Suprapubic skin (tissue), 4 donors: ENCODE data around the gene BCAM. TPM values are rescaled to one million over a fixed set of nuclear protein-coding genes. Genes with fewer than 3 reads are reported as not detected.

Experiments
- DNase-seq, 2 donors: peaks; one replicate each; pipeline ENCODE4 v3.0.0-alpha.2; 2019; ENCODE audit warnings: low spot score in 2 of 2
- H3K27ac ChIP-seq: fragments of 200-600 bp; sonication (generic); one replicate; pipeline ENCODE4 v1.5.1; 2019
- H3K27me3 ChIP-seq: fragments of 200-600 bp; sonication (generic); one replicate; pipeline ENCODE4 v1.5.1; 2019
- H3K36me3 ChIP-seq: fragments of 200-600 bp; sonication (generic); one replicate; pipeline ENCODE4 v1.5.1; 2019
- H3K4me1 ChIP-seq: fragments of 200-600 bp; sonication (generic); one replicate; pipeline ENCODE4 v1.5.1; 2019
- H3K4me3 ChIP-seq: fragments of 200-600 bp; sonication (generic); one replicate; pipeline ENCODE4 v1.5.1; 2019; ENCODE audit warnings: mild to moderate bottlenecking
- H3K9me3 ChIP-seq: fragments of 200-600 bp; sonication (generic); one replicate; pipeline ENCODE4 v1.5.1; 2019
- CTCF ChIP-seq, 2 donors: fragments of 200-600 bp in 1 of 2; fragments of 450-650 bp in 1 of 2; sonication (generic) in 1 of 2; IDR thresholded peaks; one replicate each; pipeline ENCODE4 v1.5.1; 2016 to 2019; ENCODE audit warnings: antibody characterized with exemption in 2 of 2, mild to moderate bottlenecking in 1 of 2, moderate library complexity in 1 of 2
- EP300 ChIP-seq: sonication (generic); formaldehyde crosslinking; IDR thresholded peaks from one replicate; pipeline ENCODE4 v1.6.1; 2017; ENCODE audit warnings: antibody characterized with exemption
- POLR2A ChIP-seq, 2 donors: fragments of 450-650 bp; IDR thresholded peaks; one replicate each; pipeline ENCODE4 v1.6.1; 2017; ENCODE audit warnings: antibody characterized with exemption in 2 of 2, mild to moderate bottlenecking in 2 of 2, moderate library complexity in 2 of 2
- POLR2AphosphoS5 ChIP-seq, 3 donors: sonication (generic); formaldehyde crosslinking; IDR thresholded peaks; one replicate each; pipeline ENCODE4 v1.6.1; 2017; ENCODE audit warnings: antibody characterized with exemption in 3 of 3
- WGBS: methylation state at CpG from one replicate; pipeline ENCODE4 v1.1.5; 2018; 5-methylcytosine and 5-hydroxymethylcytosine counted together
- total RNA-seq, 4 donors: library from RNA; depleted of rRNA; stranded (reverse); fragments of >200 nt; gene quantifications; one replicate each; pipeline ENCODE4 v1.1.0, GENCODE V29; 2016

Gene BCAM
- total RNA-seq, 4 donors from 2014 or later = 27.4 to 67.5 (median 50.8) TPM

- 85% methylated on average over 8 of the region's 16 CpGs for WGBS
- Histone ChIP-seq H3K4me3 (no peak overlapping the region), H3K27me3 (no peaks in the 10 kb centered on the region), H3K9me3 (no peaks in the 10 kb centered on the region), H3K27ac (no peak overlapping the region), H3K4me1 (peaks cover 20% of the 10 kb centered on the region), H3K36me3 (peaks cover 26% of the 10 kb centered on the region)
- TF ChIP-seq POLR2A (IDR thresholded peaks at IDR 0.05) = no peak
- no peak for TF ChIP-seq POLR2AphosphoS5 (IDR thresholded peaks at IDR 0.05)
- no peak for TF ChIP-seq EP300
- TF ChIP-seq CTCF (IDR thresholded peaks at IDR 0.05) = no peak
- DNase-seq = no peak
Measured at GRCh38 chr19:44813841-44814470, 5.1 kb downstream of the BCAM start.

GRCh38 chr19:44814517-44814916, 5.6 kb downstream of the BCAM start:
- peaks cover 14% of the 10 kb centered on the region for H3K4me1 ChIP-seq
- 93% methylated on average over 17 of the region's 17 CpGs for WGBS
- H3K27me3 ChIP-seq = no peaks in the 10 kb centered on the region

GRCh38 chr19:44816301-44816700, 7.4 kb downstream of the BCAM start:
- H3K4me1 ChIP-seq = peaks cover 3% of the 10 kb centered on the region
- WGBS = 79% methylated on average over 2 of the region's 2 CpGs
- H3K27me3 ChIP-seq = no peaks in the 10 kb centered on the region
- no peak overlapping the region for H3K27ac ChIP-seq
- H3K4me3 ChIP-seq = no peak overlapping the region
- no peak for TF ChIP-seq POLR2AphosphoS5 (IDR thresholded peaks at IDR 0.05)
- TF ChIP-seq CTCF (IDR thresholded peaks at IDR 0.05) = no peak
- no peak for TF ChIP-seq EP300
- no peak for TF ChIP-seq POLR2A (IDR thresholded peaks at IDR 0.05)
- H3K9me3 ChIP-seq = no peaks in the 10 kb centered on the region
- H3K36me3 ChIP-seq = peaks cover 31% of the 10 kb centered on the region
- DNase-seq = no peak

More at GRCh38 chr19:44814517-44814916, 5.6 kb downstream of the BCAM start:
- TF ChIP-seq POLR2A (IDR thresholded peaks at IDR 0.05) (no peak), POLR2AphosphoS5 (IDR thresholded peaks at IDR 0.05) (no peak), EP300 (no peak), CTCF (IDR thresholded peaks at IDR 0.05) (no peak)
- Histone ChIP-seq H3K9me3 (no peaks in the 10 kb centered on the region), H3K4me3 (no peak overlapping the region), H3K27ac (no peak overlapping the region), H3K36me3 (peaks cover 31% of the 10 kb centered on the region)
- no peak for DNase-seq

GRCh38 chr19:44817725-44818465, 9.0 kb downstream of the BCAM start:
- TF ChIP-seq POLR2AphosphoS5 (IDR thresholded peaks at IDR 0.05) (no peak), EP300 (no peak), POLR2A (IDR thresholded peaks at IDR 0.05) (no peak), CTCF (IDR thresholded peaks at IDR 0.05) (no peak)
- H3K9me3 ChIP-seq = no peaks in the 10 kb centered on the region
- H3K27ac ChIP-seq = no peak overlapping the region
- peaks cover 4% of the 10 kb centered on the region for H3K4me1 ChIP-seq
- 92% methylated on average over 6 of the region's 8 CpGs for WGBS
- no peak overlapping the region for H3K4me3 ChIP-seq
- H3K27me3 ChIP-seq = no peaks in the 10 kb centered on the region
- H3K36me3 ChIP-seq = peaks cover 31% of the 10 kb centered on the region
- no peak for DNase-seq

GRCh38 chr19:44818466-44819031, 9.6 kb downstream of the BCAM start:
- Histone ChIP-seq H3K4me1 (peaks cover 4% of the 10 kb centered on the region), H3K27me3 (no peaks in the 10 kb centered on the region), H3K4me3 (no peak overlapping the region), H3K36me3 (peaks cover 25% of the 10 kb centered on the region), H3K9me3 (no peaks in the 10 kb centered on the region), H3K27ac (no peak overlapping the region)
- 90% methylated on average over 20 of the region's 20 CpGs for WGBS
- no peak for TF ChIP-seq POLR2AphosphoS5 (IDR thresholded peaks at IDR 0.05)
- TF ChIP-seq POLR2A (IDR thresholded peaks at IDR 0.05) = no peak
- DNase-seq = no peak
